HG02852 (cell line): ENCODE results near the gene DAAM1.

Experiments used
- ATAC-seq: cut with Tn5 transposase; IDR thresholded peaks from one replicate; pipeline ENCODE4 v1.9.1; 2021; ENCODE audit warnings: mild to moderate bottlenecking, moderate library complexity; ENCODE audit not compliant: unreplicated experiment

DAAM1 gene

GRCh38 chr14:59281609-59282377 is 93.3 kb downstream of the DAAM1 start:
- no peak for ATAC-seq

- ATAC-seq: no peak
These were observed 93.9 kb downstream of the DAAM1 start for GRCh38 chr14:59282378-59282765.

GRCh38 chr14:59283361-59283760 is 94.9 kb downstream of the DAAM1 start:
- no peak for ATAC-seq

- ATAC-seq: no peak
These were observed 95.6 kb downstream of the DAAM1 start for GRCh38 chr14:59284059-59284458.

GRCh38 chr14:59292028-59292427 is 103.6 kb downstream of the DAAM1 start:
- no peak for ATAC-seq

GRCh38 chr14:59292921-59293534 is 104.6 kb downstream of the DAAM1 start:
- ATAC-seq: no peak

GRCh38 chr14:59293935-59294661 is 105.6 kb downstream of the DAAM1 start:
- no peak for ATAC-seq

GRCh38 chr14:59294662-59294992 is 106.2 kb downstream of the DAAM1 start:
- ATAC-seq: no peak

- no peak for ATAC-seq
These were observed 107.5 kb downstream of the DAAM1 start for GRCh38 chr14:59295951-59296350.

- no peak for ATAC-seq
These were observed 108.0 kb downstream of the DAAM1 start for GRCh38 chr14:59296508-59296907.

GRCh38 chr14:59297071-59297776 is 108.8 kb downstream of the DAAM1 start:
- no peak for ATAC-seq

- ATAC-seq: no peak
These were observed 111.3 kb downstream of the DAAM1 start for GRCh38 chr14:59299731-59300130.

- ATAC-seq: peak; percentile 74
These were observed 112.9 kb downstream of the DAAM1 start for GRCh38 chr14:59301354-59301753.

- no peak for ATAC-seq
These were observed 113.8 kb downstream of the DAAM1 start for GRCh38 chr14:59302313-59302712.

GRCh38 chr14:59303216-59303615 is 114.7 kb downstream of the DAAM1 start:
- ATAC-seq: no peak

- ATAC-seq: no peak
These were observed 116.8 kb downstream of the DAAM1 start for GRCh38 chr14:59305231-59305630.

GRCh38 chr14:59305836-59306555 is 117.5 kb downstream of the DAAM1 start:
- no peak for ATAC-seq

- ATAC-seq: no peak
These were observed 118.3 kb downstream of the DAAM1 start for GRCh38 chr14:59306775-59307174.

GRCh38 chr14:59308086-59308485 is 119.6 kb downstream of the DAAM1 start:
- no peak for ATAC-seq

GRCh38 chr14:59308673-59309072 is 120.2 kb downstream of the DAAM1 start:
- no peak for ATAC-seq
